ENCODE measurements around the gene CADPS. TPM values are rescaled to one million over a fixed set of nuclear protein-coding genes. Genes with fewer than 3 reads are reported as not detected.

Gene CADPS
- polyA plus RNA-seq, 1 donor from 2014 or later = 118 TPM

DNA sequence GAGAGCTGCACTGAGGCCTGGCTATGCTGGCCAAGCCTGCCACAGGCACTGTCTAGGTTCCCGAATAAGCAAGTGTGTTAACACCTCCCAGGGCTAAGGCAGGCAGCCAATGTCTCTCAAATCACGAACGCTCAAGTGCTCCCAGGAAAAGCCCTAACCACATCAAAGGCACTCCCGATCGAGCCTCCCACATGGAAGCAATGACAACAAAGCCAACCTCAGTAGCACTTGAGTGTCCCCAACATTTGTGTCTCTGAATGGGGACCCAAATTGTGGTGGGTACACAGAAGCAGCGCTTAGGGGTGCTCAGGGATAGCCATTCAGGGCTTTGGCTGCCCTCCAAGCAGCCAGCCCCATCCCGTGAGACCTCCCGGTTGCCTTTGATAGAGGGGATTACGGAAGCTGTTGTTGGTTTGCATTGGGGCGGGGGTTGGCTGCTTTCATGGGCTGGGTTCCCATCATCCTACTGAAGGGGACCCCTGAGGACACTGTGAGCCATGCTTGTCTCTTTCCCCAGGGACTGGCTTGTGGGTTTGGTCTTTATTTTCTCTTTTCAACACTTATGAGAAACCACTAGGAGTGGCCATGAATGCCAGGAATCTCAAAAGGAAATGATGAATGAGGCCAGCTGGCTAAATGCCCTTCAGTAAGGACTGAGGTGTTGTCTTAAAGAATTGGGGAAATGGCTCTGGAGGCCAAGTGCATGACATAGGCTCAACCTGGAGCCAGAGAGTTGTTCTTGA lies 267.8 kb downstream of the CADPS start (continued):
- TF ChIP-seq RAD21 (conservative IDR thresholded peaks at IDR 0.05) = no peak
- no peak for TF ChIP-seq TAF1 (IDR thresholded peaks at IDR 0.05; ENCODE audit: low read depth)
- TF ChIP-seq EP300 (conservative IDR thresholded peaks at IDR 0.05; ENCODE audit: poor library complexity, severe bottlenecking) = no peak

DNA sequence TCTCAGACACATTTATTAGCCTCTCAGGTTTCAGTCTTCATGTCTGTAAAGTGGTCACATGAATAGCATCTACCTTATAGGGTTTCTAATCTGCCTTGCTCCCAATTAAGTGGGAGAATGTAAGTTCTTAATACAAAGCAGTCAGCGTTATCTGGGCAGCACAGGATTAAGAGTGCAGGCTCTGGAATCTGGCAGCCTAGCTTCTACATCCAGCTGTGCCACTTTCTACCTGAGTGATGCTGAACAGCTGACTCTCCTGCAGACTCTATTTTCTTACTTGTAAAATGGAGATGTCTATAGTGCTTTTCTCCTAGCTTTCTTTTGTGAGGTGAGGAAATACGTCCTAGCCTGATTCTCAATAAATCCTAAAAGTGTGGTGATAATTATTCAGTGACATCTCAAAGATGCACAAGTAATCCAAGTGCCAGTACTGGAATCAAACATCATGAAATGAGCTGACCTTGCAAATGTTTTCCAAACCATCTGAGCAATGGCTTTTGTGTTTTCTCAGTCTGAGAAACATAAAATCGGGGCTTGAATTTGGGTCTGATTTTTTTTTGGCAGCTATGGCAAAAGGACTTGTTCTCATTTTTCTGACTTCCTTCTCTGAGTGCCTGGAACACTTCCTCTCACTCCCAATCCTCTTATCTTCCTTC lies 269.7 kb downstream of the CADPS start:
- H3K36me3 ChIP-seq (ENCODE audit: insufficient read depth, low read length) = no peaks in the 10 kb centered on the region
- H3K27ac ChIP-seq (ENCODE audit: low read length) = no peak overlapping the region
- no peak overlapping the region for H2AFZ ChIP-seq (ENCODE audit: low read depth, low read length)
- TF ChIP-seq EZH2 (IDR thresholded peaks at IDR 0.05; ENCODE audit: borderline replicate concordance, insufficient read depth, low read length, poor library complexity, severe bottlenecking) (no peak), EP300 (conservative IDR thresholded peaks at IDR 0.05; ENCODE audit: poor library complexity, severe bottlenecking) (no peak), SMC3 (conservative IDR thresholded peaks at IDR 0.05; ENCODE audit: poor library complexity) (no peak), POLR2AphosphoS5 (IDR thresholded peaks at IDR 0.05) (no peak), MXI1 (conservative IDR thresholded peaks at IDR 0.05; ENCODE audit: poor library complexity, severe bottlenecking) (no peak), TAF1 (IDR thresholded peaks at IDR 0.05; ENCODE audit: low read depth) (no peak), RAD21 (conservative IDR thresholded peaks at IDR 0.05) (no peak)
- TF ChIP-seq, protein P1, sequence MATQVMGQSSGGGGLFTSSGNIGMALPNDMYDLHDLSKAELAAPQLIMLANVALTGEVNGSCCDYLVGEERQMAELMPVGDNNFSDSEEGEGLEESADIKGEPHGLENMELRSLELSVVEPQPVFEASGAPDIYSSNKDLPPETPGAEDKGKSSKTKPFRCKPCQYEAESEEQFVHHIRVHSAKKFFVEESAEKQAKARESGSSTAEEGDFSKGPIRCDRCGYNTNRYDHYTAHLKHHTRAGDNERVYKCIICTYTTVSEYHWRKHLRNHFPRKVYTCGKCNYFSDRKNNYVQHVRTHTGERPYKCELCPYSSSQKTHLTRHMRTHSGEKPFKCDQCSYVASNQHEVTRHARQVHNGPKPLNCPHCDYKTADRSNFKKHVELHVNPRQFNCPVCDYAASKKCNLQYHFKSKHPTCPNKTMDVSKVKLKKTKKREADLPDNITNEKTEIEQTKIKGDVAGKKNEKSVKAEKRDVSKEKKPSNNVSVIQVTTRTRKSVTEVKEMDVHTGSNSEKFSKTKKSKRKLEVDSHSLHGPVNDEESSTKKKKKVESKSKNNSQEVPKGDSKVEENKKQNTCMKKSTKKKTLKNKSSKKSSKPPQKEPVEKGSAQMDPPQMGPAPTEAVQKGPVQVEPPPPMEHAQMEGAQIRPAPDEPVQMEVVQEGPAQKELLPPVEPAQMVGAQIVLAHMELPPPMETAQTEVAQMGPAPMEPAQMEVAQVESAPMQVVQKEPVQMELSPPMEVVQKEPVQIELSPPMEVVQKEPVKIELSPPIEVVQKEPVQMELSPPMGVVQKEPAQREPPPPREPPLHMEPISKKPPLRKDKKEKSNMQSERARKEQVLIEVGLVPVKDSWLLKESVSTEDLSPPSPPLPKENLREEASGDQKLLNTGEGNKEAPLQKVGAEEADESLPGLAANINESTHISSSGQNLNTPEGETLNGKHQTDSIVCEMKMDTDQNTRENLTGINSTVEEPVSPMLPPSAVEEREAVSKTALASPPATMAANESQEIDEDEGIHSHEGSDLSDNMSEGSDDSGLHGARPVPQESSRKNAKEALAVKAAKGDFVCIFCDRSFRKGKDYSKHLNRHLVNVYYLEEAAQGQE (IDR thresholded peaks at IDR 0.05; ENCODE audit: borderline replicate concordance) = no peak
- TF ChIP-seq, protein P2, sequence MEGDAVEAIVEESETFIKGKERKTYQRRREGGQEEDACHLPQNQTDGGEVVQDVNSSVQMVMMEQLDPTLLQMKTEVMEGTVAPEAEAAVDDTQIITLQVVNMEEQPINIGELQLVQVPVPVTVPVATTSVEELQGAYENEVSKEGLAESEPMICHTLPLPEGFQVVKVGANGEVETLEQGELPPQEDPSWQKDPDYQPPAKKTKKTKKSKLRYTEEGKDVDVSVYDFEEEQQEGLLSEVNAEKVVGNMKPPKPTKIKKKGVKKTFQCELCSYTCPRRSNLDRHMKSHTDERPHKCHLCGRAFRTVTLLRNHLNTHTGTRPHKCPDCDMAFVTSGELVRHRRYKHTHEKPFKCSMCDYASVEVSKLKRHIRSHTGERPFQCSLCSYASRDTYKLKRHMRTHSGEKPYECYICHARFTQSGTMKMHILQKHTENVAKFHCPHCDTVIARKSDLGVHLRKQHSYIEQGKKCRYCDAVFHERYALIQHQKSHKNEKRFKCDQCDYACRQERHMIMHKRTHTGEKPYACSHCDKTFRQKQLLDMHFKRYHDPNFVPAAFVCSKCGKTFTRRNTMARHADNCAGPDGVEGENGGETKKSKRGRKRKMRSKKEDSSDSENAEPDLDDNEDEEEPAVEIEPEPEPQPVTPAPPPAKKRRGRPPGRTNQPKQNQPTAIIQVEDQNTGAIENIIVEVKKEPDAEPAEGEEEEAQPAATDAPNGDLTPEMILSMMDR (IDR thresholded peaks at IDR 0.05; ENCODE audit: poor library complexity, severe bottlenecking) = no peak
- peaks cover 4% of the 10 kb centered on the region for H3F3A ChIP-seq (ENCODE audit: insufficient read depth, low read length, poor library complexity, severe bottlenecking)
- no peaks in the 10 kb centered on the region for H3K79me2 ChIP-seq (replicated peaks; ENCODE audit: insufficient read depth, low read length)
- no peaks in the 10 kb centered on the region for H3K27me3 ChIP-seq (ENCODE audit: insufficient read depth, low read depth, low read length)
- H3K4me3 ChIP-seq (ENCODE audit: low read length) = no peak overlapping the region
- no peaks in the 10 kb centered on the region for H3K9me3 ChIP-seq (ENCODE audit: low read length)
- no peaks in the 10 kb centered on the region for H4K20me1 ChIP-seq (ENCODE audit: insufficient read depth)
- H3K4me2 ChIP-seq (ENCODE audit: low read length) = no peak overlapping the region
- no peaks in the 10 kb centered on the region for H3K9me2 ChIP-seq (ENCODE audit: insufficient read depth, low read length)
- H3K9ac ChIP-seq (ENCODE audit: low read length) = no peak overlapping the region

Data from neural cell (in vitro differentiated cells).